ENCODE results near the gene LIME1. TPM values are rescaled to one million over a fixed set of nuclear protein-coding genes. Genes with fewer than 3 reads are reported as not detected.

Gene LIME1
- total and polyA plus RNA-seq, 9 of the 15 experiments (the other 6 are each of a cell fraction or from before 2014, with no cell fraction given): 0.11 to 17.1 (median 2.8) TPM; not detected in 2

DNA sequence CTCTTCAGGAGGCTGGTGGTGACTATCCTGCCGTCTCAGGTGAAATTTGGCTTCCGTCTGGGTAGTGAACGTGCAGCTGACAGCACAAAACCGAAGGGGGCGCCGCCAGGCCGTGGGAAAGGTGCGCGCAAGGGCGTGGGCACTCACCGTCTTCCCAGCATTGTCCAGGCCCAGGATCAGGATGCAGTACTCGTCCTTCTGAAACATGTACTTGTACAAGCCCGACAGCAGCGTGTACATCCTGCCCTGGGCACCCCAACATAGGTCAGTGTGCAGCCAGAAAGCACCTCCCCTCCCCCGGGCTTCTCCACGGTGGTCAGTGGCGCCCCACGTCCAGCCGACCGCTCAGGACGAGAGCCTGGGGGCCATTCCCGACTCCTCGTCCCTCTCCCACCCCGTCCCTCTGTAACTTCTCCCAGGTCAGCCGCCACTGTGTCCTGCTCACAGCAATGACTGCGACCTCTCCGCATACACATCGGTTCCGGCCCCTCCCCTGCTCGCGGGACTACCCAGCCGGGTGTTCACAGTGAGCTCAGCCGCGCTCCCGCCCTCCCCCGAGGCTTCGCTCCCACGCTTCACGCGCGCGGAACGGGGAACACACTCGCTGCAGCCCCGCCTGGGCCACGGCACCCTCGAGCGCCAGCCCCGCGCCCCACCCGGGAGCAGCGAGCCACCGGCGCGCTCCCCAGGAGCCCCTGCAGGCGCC is 29.5 kb upstream of the LIME1 start (continued):
- TF ChIP-seq, protein P1, sequence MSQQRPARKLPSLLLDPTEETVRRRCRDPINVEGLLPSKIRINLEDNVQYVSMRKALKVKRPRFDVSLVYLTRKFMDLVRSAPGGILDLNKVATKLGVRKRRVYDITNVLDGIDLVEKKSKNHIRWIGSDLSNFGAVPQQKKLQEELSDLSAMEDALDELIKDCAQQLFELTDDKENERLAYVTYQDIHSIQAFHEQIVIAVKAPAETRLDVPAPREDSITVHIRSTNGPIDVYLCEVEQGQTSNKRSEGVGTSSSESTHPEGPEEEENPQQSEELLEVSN (IDR thresholded peaks at IDR 0.05; ENCODE audit: borderline replicate concordance in 1 of 2, extremely low read depth in 1 of 2, insufficient read depth in 1 of 2, insufficient read length in 1 of 2, low read depth in 1 of 2, low read length in 1 of 2, poor library complexity in 1 of 2, severe bottlenecking in 1 of 2): peak in 1 of 2 experiments; percentile 59
- TF ChIP-seq HLTF (IDR thresholded peaks at IDR 0.05) (no peak), MED1 (CRISPR knock-in tag; IDR thresholded peaks at IDR 0.05; ENCODE audit: borderline replicate concordance) (no peak), ZNF561 (CRISPR knock-in tag; conservative IDR thresholded peaks at IDR 0.05) (no peak), ZNF347 (CRISPR knock-in tag; IDR thresholded peaks at IDR 0.05; ENCODE audit: low read depth) (no peak), MYBL2 (IDR thresholded peaks at IDR 0.05; ENCODE audit: low read depth) (no peak), MYBL2 (CRISPR knock-in tag; IDR thresholded peaks at IDR 0.05; ENCODE audit: borderline replicate concordance) (no peak), ZNF239 (CRISPR knock-in tag; IDR thresholded peaks at IDR 0.05) (no peak), MXI1 (IDR thresholded peaks at IDR 0.05; ENCODE audit: low read depth, low read length) (peak; percentile 44; the same call in 1 of the 2 replicates), ZBTB17 (CRISPR knock-in tag; IDR thresholded peaks at IDR 0.05) (no peak), MYNN (IDR thresholded peaks at IDR 0.05) (no peak; the same call in 1 of the 2 replicates), MYNN (CRISPR knock-in tag; IDR thresholded peaks at IDR 0.05) (no peak), STAT5B (CRISPR knock-in tag; IDR thresholded peaks at IDR 0.05) (no peak), CEBPB (tag; IDR thresholded peaks at IDR 0.05) (no peak), ARID2 (IDR thresholded peaks at IDR 0.05) (peak; percentile 26; the same call in 1 of the 2 replicates), LEF1 (IDR thresholded peaks at IDR 0.05) (no peak), NFXL1 (CRISPR knock-in tag; IDR thresholded peaks at IDR 0.05) (no peak), MAFK (IDR thresholded peaks at IDR 0.05; ENCODE audit: low read length) (no peak), EHMT2 (IDR thresholded peaks at IDR 0.05) (no peak)
- TF ChIP-seq, protein P2, sequence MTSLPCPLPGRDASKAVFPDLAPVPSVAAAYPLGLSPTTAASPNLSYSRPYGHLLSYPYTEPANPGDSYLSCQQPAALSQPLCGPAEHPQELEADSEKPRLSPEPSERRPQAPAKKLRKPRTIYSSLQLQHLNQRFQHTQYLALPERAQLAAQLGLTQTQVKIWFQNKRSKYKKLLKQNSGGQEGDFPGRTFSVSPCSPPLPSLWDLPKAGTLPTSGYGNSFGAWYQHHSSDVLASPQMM (CRISPR knock-in tag; IDR thresholded peaks at IDR 0.05): no peak
- TF ChIP-seq, protein P3, sequence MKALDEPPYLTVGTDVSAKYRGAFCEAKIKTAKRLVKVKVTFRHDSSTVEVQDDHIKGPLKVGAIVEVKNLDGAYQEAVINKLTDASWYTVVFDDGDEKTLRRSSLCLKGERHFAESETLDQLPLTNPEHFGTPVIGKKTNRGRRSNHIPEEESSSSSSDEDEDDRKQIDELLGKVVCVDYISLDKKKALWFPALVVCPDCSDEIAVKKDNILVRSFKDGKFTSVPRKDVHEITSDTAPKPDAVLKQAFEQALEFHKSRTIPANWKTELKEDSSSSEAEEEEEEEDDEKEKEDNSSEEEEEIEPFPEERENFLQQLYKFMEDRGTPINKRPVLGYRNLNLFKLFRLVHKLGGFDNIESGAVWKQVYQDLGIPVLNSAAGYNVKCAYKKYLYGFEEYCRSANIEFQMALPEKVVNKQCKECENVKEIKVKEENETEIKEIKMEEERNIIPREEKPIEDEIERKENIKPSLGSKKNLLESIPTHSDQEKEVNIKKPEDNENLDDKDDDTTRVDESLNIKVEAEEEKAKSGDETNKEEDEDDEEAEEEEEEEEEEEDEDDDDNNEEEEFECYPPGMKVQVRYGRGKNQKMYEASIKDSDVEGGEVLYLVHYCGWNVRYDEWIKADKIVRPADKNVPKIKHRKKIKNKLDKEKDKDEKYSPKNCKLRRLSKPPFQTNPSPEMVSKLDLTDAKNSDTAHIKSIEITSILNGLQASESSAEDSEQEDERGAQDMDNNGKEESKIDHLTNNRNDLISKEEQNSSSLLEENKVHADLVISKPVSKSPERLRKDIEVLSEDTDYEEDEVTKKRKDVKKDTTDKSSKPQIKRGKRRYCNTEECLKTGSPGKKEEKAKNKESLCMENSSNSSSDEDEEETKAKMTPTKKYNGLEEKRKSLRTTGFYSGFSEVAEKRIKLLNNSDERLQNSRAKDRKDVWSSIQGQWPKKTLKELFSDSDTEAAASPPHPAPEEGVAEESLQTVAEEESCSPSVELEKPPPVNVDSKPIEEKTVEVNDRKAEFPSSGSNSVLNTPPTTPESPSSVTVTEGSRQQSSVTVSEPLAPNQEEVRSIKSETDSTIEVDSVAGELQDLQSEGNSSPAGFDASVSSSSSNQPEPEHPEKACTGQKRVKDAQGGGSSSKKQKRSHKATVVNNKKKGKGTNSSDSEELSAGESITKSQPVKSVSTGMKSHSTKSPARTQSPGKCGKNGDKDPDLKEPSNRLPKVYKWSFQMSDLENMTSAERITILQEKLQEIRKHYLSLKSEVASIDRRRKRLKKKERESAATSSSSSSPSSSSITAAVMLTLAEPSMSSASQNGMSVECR (CRISPR knock-in tag; IDR thresholded peaks at IDR 0.05): peak; percentile 14
- TF ChIP-seq, protein P4, sequence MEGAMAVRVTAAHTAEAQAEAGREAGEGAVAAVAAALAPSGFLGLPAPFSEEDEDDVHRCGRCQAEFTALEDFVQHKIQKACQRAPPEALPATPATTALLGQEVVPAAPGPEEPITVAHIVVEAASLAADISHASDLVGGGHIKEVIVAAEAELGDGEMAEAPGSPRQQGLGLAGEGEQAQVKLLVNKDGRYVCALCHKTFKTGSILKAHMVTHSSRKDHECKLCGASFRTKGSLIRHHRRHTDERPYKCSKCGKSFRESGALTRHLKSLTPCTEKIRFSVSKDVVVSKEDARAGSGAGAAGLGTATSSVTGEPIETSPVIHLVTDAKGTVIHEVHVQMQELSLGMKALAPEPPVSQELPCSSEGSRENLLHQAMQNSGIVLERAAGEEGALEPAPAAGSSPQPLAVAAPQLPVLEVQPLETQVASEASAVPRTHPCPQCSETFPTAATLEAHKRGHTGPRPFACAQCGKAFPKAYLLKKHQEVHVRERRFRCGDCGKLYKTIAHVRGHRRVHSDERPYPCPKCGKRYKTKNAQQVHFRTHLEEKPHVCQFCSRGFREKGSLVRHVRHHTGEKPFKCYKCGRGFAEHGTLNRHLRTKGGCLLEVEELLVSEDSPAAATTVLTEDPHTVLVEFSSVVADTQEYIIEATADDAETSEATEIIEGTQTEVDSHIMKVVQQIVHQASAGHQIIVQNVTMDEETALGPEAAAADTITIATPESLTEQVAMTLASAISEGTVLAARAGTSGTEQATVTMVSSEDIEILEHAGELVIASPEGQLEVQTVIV (CRISPR knock-in tag; IDR thresholded peaks at IDR 0.05; ENCODE audit: borderline replicate concordance): no peak
